OCI-LY3 (cell line): ENCODE results near the gene RPL35.

Experiments
- H2AFZ ChIP-seq: fragments of 200-600, 300-600 bp; shearing (Covaris generic); 2 replicates; pipeline ENCODE4 v1.6.0; 2014; ENCODE audit warnings: antibody characterized with exemption, low read depth, low read length
- H3K27ac ChIP-seq: fragments of 200-600, 300-600 bp; sonication (generic); 2 replicates; pipeline ENCODE4 v1.5.1; 2014; ENCODE audit warnings: mild to moderate bottlenecking, low read length, moderate library complexity, mixed read lengths
- H3K27me3 ChIP-seq: fragments of 200-600, 300-600 bp; sonication (generic); 2 replicates; pipeline ENCODE4 v1.6.1; 2014; ENCODE audit warnings: low read depth, low read length, mixed read lengths
- H3K36me3 ChIP-seq: fragments of 200-600, 300-600 bp; sonication (generic); replicated peaks from 2 replicates; pipeline ENCODE3; 2014; ENCODE audit warnings: low read depth, low read length, mixed read lengths
- H3K4me1 ChIP-seq: fragments of 300-600, 200-600 bp; sonication (generic); 2 replicates; pipeline ENCODE4 v1.6.1; 2014; ENCODE audit warnings: low read length, mixed read lengths
- H3K4me2 ChIP-seq: fragments of 200-600, 300-600 bp; sonication (generic); 2 replicates; pipeline ENCODE4 v1.6.1; 2014; ENCODE audit warnings: low read length, mixed read lengths
- H3K4me3 ChIP-seq: fragments of 300-600, 200-600 bp; sonication (generic); 2 replicates; pipeline ENCODE4 v1.5.1; 2014; ENCODE audit warnings: antibody characterized with exemption, mild to moderate bottlenecking, low read length, moderate library complexity
- H3K79me2 ChIP-seq: fragments of 300-600, 200-600 bp; shearing (Covaris generic); 2 replicates; pipeline ENCODE4 v1.6.1; 2014; ENCODE audit warnings: mild to moderate bottlenecking, low read length, mixed read lengths
- H3K9ac ChIP-seq: fragments of 300-600, 200-600 bp; shearing (Covaris generic); 2 replicates; pipeline ENCODE4 v1.6.0; 2014; ENCODE audit warnings: mild to moderate bottlenecking, low read length, moderate library complexity
- H3K9me3 ChIP-seq: fragments of 200-600, 300-600 bp; shearing (Covaris generic); 2 replicates; pipeline ENCODE4 v1.6.1; 2014; ENCODE audit warnings: low read length, mixed read lengths; ENCODE audit not compliant: insufficient read depth
- H4K20me1 ChIP-seq: fragments of 200-600, 300-600 bp; sonication (generic); 2 replicates; pipeline ENCODE4 v1.6.1; 2016; ENCODE audit warnings: low read length, mixed read lengths; ENCODE audit not compliant: insufficient read depth
- EZH2phosphoT487 ChIP-seq: fragments of 200-600 bp; shearing (Covaris generic); IDR thresholded peaks from 2 replicates; pipeline ENCODE4 v1.6.1; 2018; ENCODE audit warnings: antibody characterized with exemption, mixed run types, low read depth
- TF ChIP-seq, protein P1 (sequence below): fragments of 200-600, 300-600 bp; sonication (generic); IDR thresholded peaks from 2 replicates; pipeline ENCODE4 v1.5.1; 2014; ENCODE audit warnings: antibody characterized with exemption, low read length, low read depth

RPL35 gene

DNA sequence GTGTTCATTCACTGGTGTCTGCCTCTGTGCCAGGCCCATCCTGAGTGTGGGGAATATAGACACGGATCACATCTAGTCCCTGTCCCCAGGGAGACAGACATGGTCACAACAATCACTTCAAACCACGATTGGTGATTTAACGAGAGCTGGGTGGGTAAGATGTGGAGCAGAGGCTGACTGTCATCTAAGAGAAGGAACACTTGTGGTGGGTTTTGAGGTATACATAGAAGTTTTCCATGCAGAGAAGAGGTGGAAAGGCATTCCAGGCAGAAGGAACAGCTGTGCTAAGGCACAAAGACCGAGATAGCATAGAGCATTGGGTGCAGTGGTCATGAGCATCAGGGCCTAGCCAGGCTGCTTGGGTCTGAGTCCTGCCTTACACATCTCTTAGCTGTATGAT is 31.2 kb downstream of the RPL35 start:
- Histone ChIP-seq H3K79me2 (no peaks in the 10 kb centered on the region), H2AFZ (no peak overlapping the region), H3K4me2 (no peak overlapping the region), H3K27me3 (peaks cover 4% of the 10 kb centered on the region; the same call in 1 of the 2 replicates), H4K20me1 (no peaks in the 10 kb centered on the region), H3K4me3 (no peak overlapping the region), H3K9ac (no peak overlapping the region), H3K9me3 (peaks cover 9% of the 10 kb centered on the region), H3K36me3 (no peaks in the 10 kb centered on the region), H3K4me1 (no peaks in the 10 kb centered on the region), H3K27ac (no peak overlapping the region)
- TF ChIP-seq EZH2phosphoT487: no peak
- TF ChIP-seq, protein P1, sequence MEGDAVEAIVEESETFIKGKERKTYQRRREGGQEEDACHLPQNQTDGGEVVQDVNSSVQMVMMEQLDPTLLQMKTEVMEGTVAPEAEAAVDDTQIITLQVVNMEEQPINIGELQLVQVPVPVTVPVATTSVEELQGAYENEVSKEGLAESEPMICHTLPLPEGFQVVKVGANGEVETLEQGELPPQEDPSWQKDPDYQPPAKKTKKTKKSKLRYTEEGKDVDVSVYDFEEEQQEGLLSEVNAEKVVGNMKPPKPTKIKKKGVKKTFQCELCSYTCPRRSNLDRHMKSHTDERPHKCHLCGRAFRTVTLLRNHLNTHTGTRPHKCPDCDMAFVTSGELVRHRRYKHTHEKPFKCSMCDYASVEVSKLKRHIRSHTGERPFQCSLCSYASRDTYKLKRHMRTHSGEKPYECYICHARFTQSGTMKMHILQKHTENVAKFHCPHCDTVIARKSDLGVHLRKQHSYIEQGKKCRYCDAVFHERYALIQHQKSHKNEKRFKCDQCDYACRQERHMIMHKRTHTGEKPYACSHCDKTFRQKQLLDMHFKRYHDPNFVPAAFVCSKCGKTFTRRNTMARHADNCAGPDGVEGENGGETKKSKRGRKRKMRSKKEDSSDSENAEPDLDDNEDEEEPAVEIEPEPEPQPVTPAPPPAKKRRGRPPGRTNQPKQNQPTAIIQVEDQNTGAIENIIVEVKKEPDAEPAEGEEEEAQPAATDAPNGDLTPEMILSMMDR: no peak

DNA sequence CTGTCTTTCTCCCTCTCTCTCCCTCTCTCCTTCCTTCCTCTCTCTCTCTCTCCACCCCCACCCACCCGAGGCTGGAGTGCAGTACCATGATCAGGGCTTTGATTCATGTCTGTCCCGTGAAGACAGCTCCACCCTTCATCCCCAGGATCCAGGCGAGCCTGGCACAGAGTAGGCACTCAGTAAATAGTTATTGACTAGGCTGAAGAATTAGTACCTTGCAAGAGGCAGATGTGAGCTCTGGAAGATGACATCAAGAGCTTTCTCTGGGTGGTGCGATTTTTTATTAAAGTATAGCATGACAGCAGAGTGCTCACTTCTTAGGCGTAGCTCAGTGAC is 32.5 kb downstream of the RPL35 start:
- no peaks in the 10 kb centered on the region for H3K36me3 ChIP-seq
- no peak overlapping the region for H3K27ac ChIP-seq
- TF ChIP-seq EZH2phosphoT487: no peak
- TF ChIP-seq, protein P1: no peak
- no peak overlapping the region for H3K9ac ChIP-seq
- H2AFZ ChIP-seq: no peak overlapping the region
- H3K4me3 ChIP-seq: no peak overlapping the region
- no peaks in the 10 kb centered on the region for H4K20me1 ChIP-seq
- H3K27me3 ChIP-seq: peaks cover 4% of the 10 kb centered on the region; the same call in 1 of the 2 replicates
- no peak overlapping the region for H3K4me2 ChIP-seq
- peaks cover 9% of the 10 kb centered on the region for H3K9me3 ChIP-seq
- H3K79me2 ChIP-seq: no peaks in the 10 kb centered on the region
- H3K4me1 ChIP-seq: peaks cover 12% of the 10 kb centered on the region

DNA sequence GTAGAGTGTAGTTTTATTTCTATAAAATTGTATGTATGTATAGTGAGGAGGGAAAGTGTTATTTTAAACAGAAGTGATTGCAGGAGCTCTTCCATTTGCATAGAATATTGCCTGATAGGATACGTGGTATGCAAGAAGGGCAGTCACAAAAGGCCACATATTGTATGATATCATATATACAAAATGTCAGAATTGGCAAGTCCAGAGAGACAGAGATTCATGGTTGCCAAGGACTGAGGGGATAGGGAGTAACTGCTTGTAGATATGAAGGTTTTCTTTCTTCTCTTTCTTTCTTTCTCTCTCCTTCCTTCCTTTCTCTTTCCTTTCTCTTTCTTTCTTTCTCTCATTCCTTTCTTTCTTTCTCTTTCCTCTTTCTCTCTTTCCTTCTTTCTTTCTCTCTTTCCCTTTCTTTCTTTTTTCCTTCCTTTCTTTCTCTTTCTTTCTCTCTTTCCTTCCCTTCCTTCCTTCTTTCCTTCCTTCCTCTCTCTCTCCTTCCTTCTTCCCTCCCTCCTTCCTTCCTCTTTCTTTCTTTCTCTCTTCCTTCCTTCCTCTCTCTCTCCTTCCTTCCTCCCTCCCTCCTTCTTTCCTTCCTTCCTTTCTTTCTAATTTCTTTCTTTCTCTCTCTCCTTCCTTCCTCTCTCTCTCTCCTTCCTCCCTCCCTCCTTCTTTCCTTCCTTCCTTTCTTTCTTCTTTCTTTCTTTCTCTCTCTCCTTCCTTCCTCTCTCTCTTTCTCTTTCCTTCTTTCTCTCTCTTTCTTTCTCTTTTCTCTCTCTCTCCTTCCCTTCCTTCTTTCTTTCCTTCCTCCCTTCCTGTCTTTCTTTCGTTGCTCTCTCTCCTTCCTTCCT is 33.0 kb downstream of the RPL35 start:
- H3K79me2 ChIP-seq: no peaks in the 10 kb centered on the region
- no peaks in the 10 kb centered on the region for H4K20me1 ChIP-seq
- H3K4me3 ChIP-seq: no peak overlapping the region
- H3K36me3 ChIP-seq: no peaks in the 10 kb centered on the region
- no peak overlapping the region for H3K4me2 ChIP-seq
- H3K9me3 ChIP-seq: peaks cover 9% of the 10 kb centered on the region
- no peak overlapping the region for H3K9ac ChIP-seq
- H3K27me3 ChIP-seq: peaks cover 4% of the 10 kb centered on the region; the same call in 1 of the 2 replicates
- no peak overlapping the region for H3K27ac ChIP-seq
- no peak overlapping the region for H2AFZ ChIP-seq
- peaks cover 18% of the 10 kb centered on the region for H3K4me1 ChIP-seq
- TF ChIP-seq EZH2phosphoT487: no peak
- TF ChIP-seq, protein P1: no peak

DNA sequence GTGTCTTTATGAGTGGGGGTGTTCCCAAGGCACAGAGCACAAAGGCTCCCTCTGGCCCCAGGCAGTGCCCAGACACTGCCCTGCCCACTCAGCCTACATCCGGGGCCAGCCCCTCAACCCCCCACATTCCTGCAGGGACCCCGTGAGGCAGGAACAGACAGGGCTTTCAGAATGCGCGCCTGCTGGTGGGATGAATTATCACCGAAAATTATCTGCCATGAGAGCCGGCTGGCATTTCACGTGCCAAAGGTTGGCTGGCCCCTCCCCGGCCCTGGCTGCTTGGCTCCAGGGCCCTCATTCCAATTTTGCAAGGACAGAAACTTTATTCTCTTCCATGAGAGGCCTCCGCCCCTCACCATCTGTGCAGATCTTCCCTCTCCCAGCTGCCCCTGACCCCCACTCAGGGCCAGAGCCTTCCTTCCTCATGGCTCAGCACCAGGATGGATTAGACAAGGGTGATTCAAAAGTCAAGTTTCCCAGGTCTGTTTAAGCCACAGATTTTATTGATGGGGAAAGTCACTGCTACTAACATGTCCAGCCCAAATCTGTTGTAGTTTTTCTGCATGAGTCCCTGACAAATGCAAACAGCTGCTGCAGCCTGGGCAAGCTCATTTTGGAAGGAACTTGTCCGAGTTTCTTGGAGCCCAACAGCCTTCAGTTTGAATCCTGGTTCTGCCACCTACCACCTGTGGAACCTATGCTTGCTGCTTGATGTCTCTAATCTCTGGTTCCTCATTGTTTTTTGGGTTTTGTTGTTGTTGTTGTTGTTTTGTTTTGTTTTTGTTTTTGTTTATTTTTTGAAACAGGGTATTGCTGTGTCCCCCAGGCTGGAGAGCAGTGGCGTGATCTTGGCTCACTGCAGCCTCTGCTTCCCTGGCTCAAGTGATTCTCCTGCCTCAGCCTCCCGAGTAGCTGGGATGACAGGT is 40.8 kb downstream of the RPL35 start:
- Histone ChIP-seq H2AFZ (no peak overlapping the region), H3K4me2 (no peak overlapping the region), H3K27me3 (no peaks in the 10 kb centered on the region), H3K9me3 (no peaks in the 10 kb centered on the region), H4K20me1 (no peaks in the 10 kb centered on the region), H3K27ac (no peak overlapping the region), H3K79me2 (no peaks in the 10 kb centered on the region), H3K9ac (no peak overlapping the region), H3K36me3 (no peaks in the 10 kb centered on the region), H3K4me1 (peaks cover 45% of the 10 kb centered on the region), H3K4me3 (no peak overlapping the region)
- TF ChIP-seq, protein P1: no peak
- TF ChIP-seq EZH2phosphoT487: no peak
